ENCODE data around the gene SLC16A10.

Gene SLC16A10

GRCh38 chr6:111266276-111266675 lies 179.0 kb downstream of the SLC16A10 start:
- no peak for DNase-seq

DNA sequence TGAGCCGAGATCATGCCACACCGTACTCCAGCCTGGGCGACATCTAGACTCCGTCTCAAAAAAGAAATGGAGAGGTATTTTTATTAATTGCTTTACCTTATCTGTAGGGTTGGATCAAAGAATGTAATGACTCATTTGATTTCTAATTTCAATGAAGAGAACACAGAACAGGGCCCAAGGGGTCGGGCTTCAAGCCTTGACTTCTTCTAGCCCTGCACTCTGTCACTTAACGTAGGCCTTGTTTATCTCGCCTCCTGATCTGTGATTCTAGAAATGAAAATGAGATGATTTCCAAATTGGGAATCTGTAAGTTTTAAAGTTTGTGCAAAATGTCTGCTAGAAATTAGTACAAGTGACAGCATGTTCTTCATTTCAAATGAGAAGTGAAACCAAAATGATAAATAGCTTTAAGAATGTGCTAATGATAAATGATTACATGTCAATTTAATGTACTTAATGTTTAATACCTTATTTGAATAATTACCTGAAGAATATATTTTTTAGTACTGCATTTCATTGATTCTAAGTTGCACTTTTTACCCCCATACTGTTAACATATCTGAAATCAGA lies 180.5 kb downstream of the SLC16A10 start:
- DNase-seq = no peak

GRCh38 chr6:111269401-111269970 lies 182.2 kb downstream of the SLC16A10 start:
- no peak for DNase-seq

- no peak for DNase-seq
Measured at GRCh38 chr6:111270121-111270520, 182.8 kb downstream of the SLC16A10 start.

DNA sequence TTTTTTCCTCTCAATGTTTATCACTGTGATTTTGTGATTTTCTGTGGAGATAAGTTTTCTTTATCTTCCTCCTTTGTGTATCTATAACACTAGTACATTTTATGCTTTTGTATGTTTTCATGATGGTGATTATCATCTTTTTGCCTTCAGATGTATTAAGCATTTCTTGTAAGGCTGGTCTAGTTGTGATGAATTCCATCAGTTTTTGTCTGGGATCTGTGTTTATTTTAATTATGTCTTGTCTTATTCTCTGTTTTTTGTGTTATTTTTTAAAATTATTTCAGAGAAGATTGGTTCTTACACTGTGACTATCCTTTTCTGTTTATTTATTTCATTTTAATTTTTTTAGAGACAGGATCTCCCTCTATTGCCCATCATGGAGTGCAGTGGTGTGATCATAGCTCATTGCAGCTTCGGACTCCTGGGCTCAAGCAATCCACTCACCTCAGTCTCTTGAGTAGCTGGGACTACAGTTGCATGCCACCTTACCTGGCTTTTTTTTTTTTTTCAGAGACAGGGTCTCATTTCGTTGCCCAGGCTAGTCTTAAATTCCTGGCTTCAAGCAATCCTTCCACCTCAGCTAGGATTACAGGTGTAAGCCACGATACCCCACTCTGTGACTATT lies 187.4 kb downstream of the SLC16A10 start:
- no peak for DNase-seq

DNA sequence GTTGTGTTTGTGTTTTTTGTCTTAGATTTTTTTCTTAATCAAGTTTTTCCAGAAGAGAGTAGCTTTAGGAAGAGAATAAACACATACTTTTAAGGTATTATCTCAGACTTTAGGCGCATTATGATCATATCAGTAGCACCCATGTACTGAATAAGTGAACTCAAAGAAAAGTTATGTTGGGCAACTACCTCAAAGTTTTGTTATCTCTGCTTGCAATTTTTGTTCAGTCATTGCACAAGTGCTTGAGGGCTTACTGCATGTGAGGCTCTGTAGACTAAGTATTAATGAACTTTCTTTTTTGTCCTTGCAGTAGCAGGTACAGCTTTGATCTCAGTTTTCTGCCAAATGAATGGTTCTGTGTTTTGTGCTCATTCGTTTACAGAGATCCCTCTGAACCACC lies 189.0 kb downstream of the SLC16A10 start:
- DNase-seq = no peak

- DNase-seq = no peak
Measured at GRCh38 chr6:111276736-111277135, 189.4 kb downstream of the SLC16A10 start.

GRCh38 chr6:111277819-111278218 lies 190.5 kb downstream of the SLC16A10 start:
- DNase-seq = no peak

- DNase-seq = no peak
Measured at GRCh38 chr6:111278731-111279130, 191.4 kb downstream of the SLC16A10 start.

GRCh38 chr6:111280445-111280955 lies 193.2 kb downstream of the SLC16A10 start:
- no peak for DNase-seq
